Endothelial cell of umbilical vein (primary cell): ENCODE data around the gene TICAM2. TPM values are rescaled to one million over a fixed set of nuclear protein-coding genes. Genes with fewer than 3 reads are reported as not detected.

Experiments used
- BruUV-seq: library from RNA; stranded (reverse); fragments of 400-500 nt; replicated peaks from 2 replicates; lab custom pipeline; 2021; lab: Mats Ljungman, UMichigan
- CTCF ChIA-PET: fragments of 300-600, 350-600 bp; sonication (Branson Sonifier 250); formaldehyde crosslinking; loops from one replicate; lab custom pipeline; 2021; ENCODE audit warnings: antibody characterized with exemption, inconsistent platforms; lab: Charles Lee
- POLR2A ChIA-PET: fragments of 300-600, 350-600 bp; sonication (Branson Sonifier 250); formaldehyde crosslinking; loops from one replicate; lab custom pipeline; 2021; ENCODE audit warnings: antibody characterized with exemption, inconsistent platforms; lab: Charles Lee
- DNase-seq: peaks from one replicate; pipeline ENCODE4 v3.0.0-alpha.2; 2011; ENCODE audit warnings: low read depth, low spot score
- FAIRE-seq: peaks from 2 replicates; lab custom pipeline; 2011; peaks lifted over from hg19 to GRCh38; lab: Jason Lieb, UNC
- H2AFZ ChIP-seq: 2 replicates; pipeline ENCODE4 v1.6.0; 2012; ENCODE audit warnings: low read depth, low read length, control low read depth, inconsistent platforms
- H3K27ac ChIP-seq: 2 replicates; pipeline ENCODE4 v1.5.1; 2011; ENCODE audit warnings: low read depth, mild to moderate bottlenecking, control low read depth, low read length, moderate library complexity; ENCODE audit not compliant: insufficient read depth
- H3K27me3 ChIP-seq, 2 experiments: 2 replicates each; pipeline versions ENCODE4 v1.6.0 to v1.6.1; 2011; ENCODE audit warnings: low read length in 2 of 2, mixed read lengths in 1 of 2; ENCODE audit not compliant: control insufficient read depth in 2 of 2, insufficient read depth in 2 of 2
- H3K36me3 ChIP-seq, 2 experiments: 2 replicates in 1 of 2; 3 replicates in 1 of 2; pipeline ENCODE4 v1.5.1; 2011; ENCODE audit warnings: low read length in 2 of 2, mild to moderate bottlenecking in 1 of 2, moderate library complexity in 1 of 2; ENCODE audit not compliant: control insufficient read depth in 2 of 2, insufficient read depth in 2 of 2; ENCODE audit errors: extremely low read depth in 1 of 2
- H3K4me1 ChIP-seq: 3 replicates; pipeline ENCODE4 v1.5.1; 2011; ENCODE audit warnings: mild to moderate bottlenecking, low read length; ENCODE audit not compliant: control insufficient read depth, insufficient read depth; ENCODE audit errors: extremely low read depth
- H3K4me2 ChIP-seq: 2 replicates; pipeline ENCODE4 v1.6.1; 2011; ENCODE audit warnings: low read length, control low read depth, mixed read lengths; ENCODE audit not compliant: insufficient read depth
- H3K4me3 ChIP-seq, 3 experiments: fragments of 200-600 bp in 1 of 3; sonication (generic), shearing (Covaris generic) in 1 of 3; replicated peaks in 1 of 3; 2 replicates each; pipeline ENCODE4 v1.5.1; 2011 to 2016; ENCODE audit warnings: control low read depth in 3 of 3, low read length in 3 of 3, mild to moderate bottlenecking in 2 of 3, inconsistent platforms in 1 of 3, low read depth in 1 of 3, moderate library complexity in 1 of 3; ENCODE audit not compliant: insufficient read depth in 1 of 3
- H3K79me2 ChIP-seq: 2 replicates; pipeline ENCODE4 v1.6.0; 2012; ENCODE audit warnings: low read length, inconsistent platforms; ENCODE audit not compliant: control insufficient read depth, insufficient read depth
- H3K9ac ChIP-seq: replicated peaks from 2 replicates; pipeline ENCODE3; 2011; ENCODE audit warnings: low read length, control low read depth; ENCODE audit not compliant: insufficient read depth; ENCODE audit errors: extremely low read depth
- H3K9me1 ChIP-seq: replicated peaks from 3 replicates; pipeline ENCODE4 v1.6.0; 2011; ENCODE audit warnings: mild to moderate bottlenecking, low read length; ENCODE audit not compliant: control insufficient read depth, insufficient read depth; ENCODE audit errors: extremely low read depth
- H3K9me3 ChIP-seq: replicated peaks from 2 replicates; pipeline ENCODE4 v1.5.1; 2012; ENCODE audit warnings: low read length, inconsistent platforms; ENCODE audit not compliant: control insufficient read depth, insufficient read depth
- H4K20me1 ChIP-seq: replicated peaks from 2 replicates; pipeline ENCODE3; 2011; ENCODE audit warnings: mild to moderate bottlenecking, low read length; ENCODE audit not compliant: control insufficient read depth, insufficient read depth; ENCODE audit errors: extremely low read depth
- CTCF ChIP-seq, 2 donors: IDR thresholded peaks; 1 replicate in 1 of 2; 2 replicates in 1 of 2; pipeline ENCODE4 v1.5.1; 2011; ENCODE audit warnings: low read length in 2 of 2, mild to moderate bottlenecking in 2 of 2, moderate library complexity in 2 of 2, control low read depth in 1 of 2, inconsistent platforms in 1 of 2, low read depth in 1 of 2; ENCODE audit not compliant: insufficient read depth in 1 of 2; ENCODE audit errors: extremely low read depth in 1 of 2
- EZH2 ChIP-seq: IDR thresholded peaks from 2 replicates; pipeline ENCODE4 v1.6.1; 2012; ENCODE audit warnings: borderline replicate concordance, low read depth, mild to moderate bottlenecking, moderate library complexity, low read length, inconsistent platforms; ENCODE audit not compliant: severe bottlenecking
- FOS ChIP-seq: IDR thresholded peaks from 2 replicates; pipeline ENCODE4 v1.6.1; 2011; ENCODE audit warnings: mild to moderate bottlenecking, low read length, moderate library complexity, borderline replicate concordance; ENCODE audit not compliant: insufficient read depth
- GATA2 ChIP-seq: IDR thresholded peaks from 2 replicates; pipeline ENCODE4 v1.7.0; 2011; ENCODE audit warnings: low read depth, mild to moderate bottlenecking, moderate library complexity, mixed read lengths, low read length; ENCODE audit not compliant: insufficient read length, insufficient read depth
- JUN ChIP-seq: IDR thresholded peaks from 2 replicates; pipeline ENCODE4 v1.6.1; 2011; ENCODE audit warnings: borderline replicate concordance, low read depth; ENCODE audit not compliant: insufficient read length, insufficient read depth
- MAX ChIP-seq: IDR thresholded peaks from 2 replicates; pipeline ENCODE4 v1.6.1; 2011; ENCODE audit not compliant: insufficient read depth, insufficient read length
- MYC ChIP-seq: IDR thresholded peaks from one replicate; pipeline ENCODE4 v1.6.1; 2011; ENCODE audit warnings: mild to moderate bottlenecking, low read depth, low read length
- POLR2A ChIP-seq: IDR thresholded peaks from 2 replicates; pipeline ENCODE4 v1.6.1; 2012; ENCODE audit warnings: low read depth, mild to moderate bottlenecking, control low read depth, low read length
- POLR2AphosphoS5 ChIP-seq: IDR thresholded peaks from 2 replicates; pipeline ENCODE4 v1.6.1; 2012; ENCODE audit warnings: low read depth, mild to moderate bottlenecking, control low read depth, low read length, moderate library complexity; ENCODE audit not compliant: insufficient read depth
- dilution Hi-C: fragments of 300-500 bp; cut with MboI; formaldehyde crosslinking; loops from one replicate; pipeline ENCODE4 v1.15.0; 2019; ENCODE audit warnings: low sequenced_read_pairs; ENCODE audit not compliant: extremely low pct_ligation_motif_present
- intact Hi-C: fragments of 100-400 bp; cut with micrococcal nuclease; formaldehyde crosslinking; loops from one replicate; pipeline ENCODE4 v1.10.0; 2022
- polyA plus RNA-seq, 4 experiments: library from polyadenylated mRNA; depleted of rRNA in 3 of 4; stranded (reverse) in 3 of 4; unstranded in 1 of 4; fragments of >200 nt; gene quantifications; 2 replicates each; pipeline versions ENCODE4 v1.2.1 to v1.2.3, GENCODE V29; 2011 to 2012; ENCODE audit warnings: missing spikeins in 1 of 4
- total RNA-seq: library from RNA; stranded (reverse); gene quantifications from 2 replicates; pipeline ENCODE4 v1.2.3, GENCODE V29; 2021

The TICAM2 gene
- total and polyA plus RNA-seq, 2 donors (not counting 3 experiments of a cell fraction or from before 2014, with no cell fraction given): 0.18 to 3.5 TPM

DNA sequence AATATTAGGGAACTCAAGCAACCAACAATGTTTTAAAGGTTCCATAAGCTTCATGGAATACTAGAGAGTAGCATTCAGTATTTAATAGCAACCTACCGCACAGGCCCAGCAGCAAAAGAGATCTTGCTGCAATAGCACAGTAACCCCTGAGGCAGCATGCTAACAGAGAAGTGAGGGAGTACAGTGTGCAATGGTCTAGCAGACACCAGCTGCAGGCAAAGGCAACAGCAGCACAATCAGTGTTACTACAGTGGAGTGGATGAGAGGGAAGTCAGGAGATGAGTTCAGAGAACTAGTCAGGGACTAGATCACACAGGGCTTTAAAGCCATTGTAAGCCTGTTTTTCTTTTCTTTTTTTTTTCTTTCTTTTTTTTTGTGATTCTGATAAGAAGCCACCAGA, 2.8 kb downstream of the TICAM2 start:
- no peaks in the 10 kb centered on the region for H3K36me3 ChIP-seq
- FAIRE-seq: no peak
- no peak overlapping the region for H3K27ac ChIP-seq
- H3K9ac ChIP-seq: no peak overlapping the region
- H3K4me2 ChIP-seq: no peak overlapping the region
- H4K20me1 ChIP-seq: no peaks in the 10 kb centered on the region
- ChIA-PET CTCF (no interaction called here), POLR2A (no interaction called here)
- DNase-seq: no peak
- H3K9me3 ChIP-seq: no peaks in the 10 kb centered on the region
- H3K9me1 ChIP-seq: no peaks in the 10 kb centered on the region
- H3K27me3 ChIP-seq: no peaks in the 10 kb centered on the region
- dilution Hi-C loops: no loop called here
- no peaks in the 10 kb centered on the region for H3K79me2 ChIP-seq
- no peak overlapping the region for H2AFZ ChIP-seq
- intact Hi-C loops: no loop called here
- H3K4me1 ChIP-seq: peaks cover 17% of the 10 kb centered on the region
- no peak for TF ChIP-seq POLR2A
- TF ChIP-seq FOS: no peak
- TF ChIP-seq CTCF (IDR thresholded peaks at IDR 0.05; ENCODE audit: extremely low read depth in 1 of 2, insufficient read depth in 1 of 2, low read depth in 1 of 2, low read length in 2 of 2): no peak
- no peak for TF ChIP-seq EZH2
- no peak for TF ChIP-seq MAX
- TF ChIP-seq JUN: no peak
- no peak for TF ChIP-seq MYC
- TF ChIP-seq GATA2: no peak
- TF ChIP-seq POLR2AphosphoS5: no peak
- BruUV-seq: no TSS peak
- H3K4me3 ChIP-seq: no peak overlapping the region
